HepG2 (cell line): Measurements from ENCODE around the gene CD3G. TPM values are rescaled to one million over a fixed set of nuclear protein-coding genes. Genes with fewer than 3 reads are reported as not detected.

Experiments
- AGO1 ChIP-seq: fragments of 200-400 bp; formaldehyde crosslinking; IDR thresholded peaks from 2 replicates; pipeline ENCODE4 v1.6.1; 2017; ENCODE audit warnings: mild to moderate bottlenecking, low read depth, low read length, moderate library complexity; ENCODE audit not compliant: poor library complexity, severe bottlenecking
- CCDC6 ChIP-seq: sonication (generic); formaldehyde crosslinking; IDR thresholded peaks from 2 replicates; pipeline ENCODE4 v1.8.1; 2022; ENCODE audit warnings: mild to moderate bottlenecking, missing genetic modification reagents, moderate library complexity
- CEBPG ChIP-seq: IDR thresholded peaks from 2 replicates; pipeline ENCODE4 v1.6.1; 2016
- EED ChIP-seq: sonication (generic); formaldehyde crosslinking; IDR thresholded peaks from 2 replicates; pipeline ENCODE4 v1.5.0; 2020; ENCODE audit warnings: mild to moderate bottlenecking, missing genetic modification reagents
- EHMT2 ChIP-seq: fragments of 200-600 bp; sonication (generic); IDR thresholded peaks from 2 replicates; pipeline ENCODE4 v1.7.0; 2017; ENCODE audit warnings: antibody characterized with exemption, low read depth, low read length, borderline replicate concordance
- EP300 ChIP-seq, 3 experiments: sonication (generic) in 1 of 3; formaldehyde crosslinking in 1 of 3; IDR thresholded peaks; 2 replicates each; pipeline versions ENCODE4 v1.5.1 to v1.6.1; 2011 to 2020; ENCODE audit warnings: low read depth in 2 of 3, low read length in 2 of 3, borderline replicate concordance in 1 of 3, improper control_type of control experiment in 1 of 3, mild to moderate bottlenecking in 1 of 3, missing genetic modification reagents in 1 of 3, moderate library complexity in 1 of 3
- ERF ChIP-seq: IDR thresholded peaks from 2 replicates; pipeline ENCODE4 v1.6.1; 2018; ENCODE audit warnings: missing biosample characterization, missing genetic modification reagents
- RAD21 ChIP-seq: fragments of 450-650 bp; formaldehyde crosslinking; IDR thresholded peaks from 2 replicates; pipeline ENCODE4 v1.5.0; 2020; ENCODE audit warnings: mild to moderate bottlenecking
- TAF15 ChIP-seq: fragments of 200-400 bp; formaldehyde crosslinking; IDR thresholded peaks from one replicate; pipeline ENCODE4 v1.6.1; 2018; ENCODE audit warnings: mild to moderate bottlenecking, low read depth, low read length; ENCODE audit not compliant: poor library complexity, severe bottlenecking
- ZBTB7A ChIP-seq: sonication (generic); formaldehyde crosslinking; IDR thresholded peaks from 2 replicates; pipeline ENCODE4 v1.8.0; 2022; ENCODE audit warnings: mild to moderate bottlenecking, missing genetic modification reagents
- ZNF292 ChIP-seq: sonication (generic); formaldehyde crosslinking; IDR thresholded peaks from 2 replicates; pipeline ENCODE4 v1.8.1; 2022; ENCODE audit warnings: mild to moderate bottlenecking, low read depth, missing genetic modification reagents, borderline replicate concordance
- ZNF30 ChIP-seq: sonication (generic); formaldehyde crosslinking; IDR thresholded peaks from 2 replicates; pipeline ENCODE4 v1.5.0; 2020; ENCODE audit warnings: mild to moderate bottlenecking, missing genetic modification reagents
- ZNF670 ChIP-seq: sonication (generic); formaldehyde crosslinking; IDR thresholded peaks from 2 replicates; pipeline ENCODE4 v1.8.0; 2022; ENCODE audit warnings: mild to moderate bottlenecking, missing genetic modification reagents, borderline replicate concordance
- ZNF781 ChIP-seq: sonication (generic); formaldehyde crosslinking; IDR thresholded peaks from 2 replicates; pipeline ENCODE4 v1.5.1; 2020; ENCODE audit warnings: borderline replicate concordance, mild to moderate bottlenecking, missing genetic modification reagents; ENCODE audit errors: not compliant biosample characterization
- ZNF839 ChIP-seq: sonication (generic); formaldehyde crosslinking; IDR thresholded peaks from 2 replicates; pipeline ENCODE4 v1.4.0; 2020; ENCODE audit warnings: missing genetic modification reagents, mild to moderate bottlenecking, borderline replicate concordance
- polyA plus RNA-seq, 8 experiments: library from polyadenylated mRNA; depleted of rRNA in 3 of 8; stranded (reverse) in 7 of 8; unstranded in 1 of 8; fragments of >200 nt; fragmentation: Illumina TruSeq in 4 of 8; extraction: Trizol in 4 of 8; gene quantifications; 2 replicates each; pipeline versions ENCODE4 v1.2.1 to v1.2.3, GENCODE V29; 2011 to 2016; ENCODE audit warnings: low read depth in 4 of 8, missing spikeins in 1 of 8, mixed read lengths in 1 of 8; ENCODE audit not compliant: insufficient read depth in 1 of 8
- total RNA-seq, 5 experiments: library from RNA; depleted of rRNA; stranded (reverse); fragments of >200 nt; fragmentation: Illumina TruSeq; extraction: Trizol; gene quantifications; 2 replicates each; pipeline ENCODE4 v1.2.3, GENCODE V29; 2016; ENCODE audit warnings: low read depth in 1 of 5
- TF ChIP-seq, protein P1 (sequence below): sonication (generic); formaldehyde crosslinking; IDR thresholded peaks from 2 replicates; pipeline ENCODE4 v1.4.0; 2020; ENCODE audit warnings: missing genetic modification reagents
- TF ChIP-seq, protein P2 (sequence below): IDR thresholded peaks from 2 replicates; pipeline ENCODE4 v1.6.1; 2016; ENCODE audit warnings: mild to moderate bottlenecking
- TF ChIP-seq, protein P3 (sequence below): sonication (generic); formaldehyde crosslinking; IDR thresholded peaks from 2 replicates; pipeline ENCODE4 v1.4.0; 2020; ENCODE audit warnings: missing genetic modification reagents
- TF ChIP-seq, protein P4 (sequence below): IDR thresholded peaks from 2 replicates; pipeline ENCODE4 v1.6.1; 2018; ENCODE audit warnings: missing genetic modification reagents
- TF ChIP-seq, protein P5 (sequence below): IDR thresholded peaks from 2 replicates; pipeline ENCODE4 v1.4.0; 2020; ENCODE audit warnings: mild to moderate bottlenecking, missing genetic modification reagents

Gene CD3G
- total and polyA plus RNA-seq, 2 of the 13 experiments (the other 11 are each of a cell fraction or from before 2014, with no cell fraction given) = not detected

DNA sequence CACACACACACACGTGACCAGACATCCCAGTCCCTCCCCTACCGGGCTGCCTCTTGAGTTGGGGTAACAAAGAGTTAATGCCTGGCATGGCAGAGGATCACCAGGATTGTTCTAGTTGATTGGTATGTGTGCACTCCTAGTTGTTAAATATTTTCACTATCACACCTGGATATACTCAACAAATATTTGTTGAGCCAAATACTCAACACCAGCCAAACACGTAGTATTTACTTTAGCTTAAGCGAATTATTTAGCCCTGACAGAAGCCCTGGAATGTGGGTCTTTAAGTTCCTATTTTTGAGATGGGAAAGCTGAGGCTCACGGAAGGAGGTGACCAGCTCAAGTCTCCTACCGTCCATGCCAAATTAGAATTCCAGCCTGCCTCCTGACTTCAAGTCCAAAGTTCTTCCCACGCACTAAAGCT lies 29.1 kb upstream of the CD3G start (continued):
- TF ChIP-seq, protein P1, sequence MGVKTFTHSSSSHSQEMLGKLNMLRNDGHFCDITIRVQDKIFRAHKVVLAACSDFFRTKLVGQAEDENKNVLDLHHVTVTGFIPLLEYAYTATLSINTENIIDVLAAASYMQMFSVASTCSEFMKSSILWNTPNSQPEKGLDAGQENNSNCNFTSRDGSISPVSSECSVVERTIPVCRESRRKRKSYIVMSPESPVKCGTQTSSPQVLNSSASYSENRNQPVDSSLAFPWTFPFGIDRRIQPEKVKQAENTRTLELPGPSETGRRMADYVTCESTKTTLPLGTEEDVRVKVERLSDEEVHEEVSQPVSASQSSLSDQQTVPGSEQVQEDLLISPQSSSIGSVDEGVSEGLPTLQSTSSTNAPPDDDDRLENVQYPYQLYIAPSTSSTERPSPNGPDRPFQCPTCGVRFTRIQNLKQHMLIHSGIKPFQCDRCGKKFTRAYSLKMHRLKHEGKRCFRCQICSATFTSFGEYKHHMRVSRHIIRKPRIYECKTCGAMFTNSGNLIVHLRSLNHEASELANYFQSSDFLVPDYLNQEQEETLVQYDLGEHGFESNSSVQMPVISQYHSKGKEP (CRISPR knock-in tag) = no peak
- TF ChIP-seq ZNF292 (CRISPR knock-in tag) (no peak), CCDC6 (CRISPR knock-in tag) (no peak), TAF15 (no peak), ZBTB7A (CRISPR knock-in tag) (no peak), RAD21 (CRISPR knock-in tag) (no peak), ZNF30 (CRISPR knock-in tag) (no peak), ZNF781 (CRISPR knock-in tag) (no peak), CEBPG (CRISPR knock-in tag) (no peak), AGO1 (no peak), ERF (CRISPR knock-in tag) (no peak), EP300 (IDR thresholded peaks at IDR 0.05; ENCODE audit: low read depth in 2 of 2, low read length in 2 of 2) (no peak), EP300 (CRISPR knock-in tag; IDR thresholded peaks at IDR 0.05; ENCODE audit: borderline replicate concordance) (no peak), ZNF670 (CRISPR knock-in tag) (no peak), EED (CRISPR knock-in tag) (no peak), ZNF839 (CRISPR knock-in tag) (no peak), EHMT2 (no peak)
- TF ChIP-seq, protein P2, sequence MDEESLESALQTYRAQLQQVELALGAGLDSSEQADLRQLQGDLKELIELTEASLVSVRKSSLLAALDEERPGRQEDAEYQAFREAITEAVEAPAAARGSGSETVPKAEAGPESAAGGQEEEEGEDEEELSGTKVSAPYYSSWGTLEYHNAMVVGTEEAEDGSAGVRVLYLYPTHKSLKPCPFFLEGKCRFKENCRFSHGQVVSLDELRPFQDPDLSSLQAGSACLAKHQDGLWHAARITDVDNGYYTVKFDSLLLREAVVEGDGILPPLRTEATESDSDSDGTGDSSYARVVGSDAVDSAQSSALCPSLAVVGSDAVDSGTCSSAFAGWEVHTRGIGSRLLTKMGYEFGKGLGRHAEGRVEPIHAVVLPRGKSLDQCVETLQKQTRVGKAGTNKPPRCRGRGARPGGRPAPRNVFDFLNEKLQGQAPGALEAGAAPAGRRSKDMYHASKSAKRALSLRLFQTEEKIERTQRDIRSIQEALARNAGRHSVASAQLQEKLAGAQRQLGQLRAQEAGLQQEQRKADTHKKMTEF = no peak
- TF ChIP-seq, protein P3, sequence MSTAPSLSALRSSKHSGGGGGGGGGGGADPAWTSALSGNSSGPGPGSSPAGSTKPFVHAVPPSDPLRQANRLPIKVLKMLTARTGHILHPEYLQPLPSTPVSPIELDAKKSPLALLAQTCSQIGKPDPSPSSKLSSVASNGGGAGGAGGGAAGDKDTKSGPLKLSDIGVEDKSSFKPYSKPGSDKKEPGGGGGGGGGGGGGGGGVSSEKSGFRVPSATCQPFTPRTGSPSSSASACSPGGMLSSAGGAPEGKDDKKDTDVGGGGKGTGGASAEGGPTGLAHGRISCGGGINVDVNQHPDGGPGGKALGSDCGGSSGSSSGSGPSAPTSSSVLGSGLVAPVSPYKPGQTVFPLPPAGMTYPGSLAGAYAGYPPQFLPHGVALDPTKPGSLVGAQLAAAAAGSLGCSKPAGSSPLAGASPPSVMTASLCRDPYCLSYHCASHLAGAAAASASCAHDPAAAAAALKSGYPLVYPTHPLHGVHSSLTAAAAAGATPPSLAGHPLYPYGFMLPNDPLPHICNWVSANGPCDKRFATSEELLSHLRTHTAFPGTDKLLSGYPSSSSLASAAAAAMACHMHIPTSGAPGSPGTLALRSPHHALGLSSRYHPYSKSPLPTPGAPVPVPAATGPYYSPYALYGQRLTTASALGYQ = peak; percentile 78; the same call in 1 of the 2 replicates
- TF ChIP-seq, protein P4, sequence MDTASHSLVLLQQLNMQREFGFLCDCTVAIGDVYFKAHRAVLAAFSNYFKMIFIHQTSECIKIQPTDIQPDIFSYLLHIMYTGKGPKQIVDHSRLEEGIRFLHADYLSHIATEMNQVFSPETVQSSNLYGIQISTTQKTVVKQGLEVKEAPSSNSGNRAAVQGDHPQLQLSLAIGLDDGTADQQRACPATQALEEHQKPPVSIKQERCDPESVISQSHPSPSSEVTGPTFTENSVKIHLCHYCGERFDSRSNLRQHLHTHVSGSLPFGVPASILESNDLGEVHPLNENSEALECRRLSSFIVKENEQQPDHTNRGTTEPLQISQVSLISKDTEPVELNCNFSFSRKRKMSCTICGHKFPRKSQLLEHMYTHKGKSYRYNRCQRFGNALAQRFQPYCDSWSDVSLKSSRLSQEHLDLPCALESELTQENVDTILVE = no peak
- TF ChIP-seq, protein P5, sequence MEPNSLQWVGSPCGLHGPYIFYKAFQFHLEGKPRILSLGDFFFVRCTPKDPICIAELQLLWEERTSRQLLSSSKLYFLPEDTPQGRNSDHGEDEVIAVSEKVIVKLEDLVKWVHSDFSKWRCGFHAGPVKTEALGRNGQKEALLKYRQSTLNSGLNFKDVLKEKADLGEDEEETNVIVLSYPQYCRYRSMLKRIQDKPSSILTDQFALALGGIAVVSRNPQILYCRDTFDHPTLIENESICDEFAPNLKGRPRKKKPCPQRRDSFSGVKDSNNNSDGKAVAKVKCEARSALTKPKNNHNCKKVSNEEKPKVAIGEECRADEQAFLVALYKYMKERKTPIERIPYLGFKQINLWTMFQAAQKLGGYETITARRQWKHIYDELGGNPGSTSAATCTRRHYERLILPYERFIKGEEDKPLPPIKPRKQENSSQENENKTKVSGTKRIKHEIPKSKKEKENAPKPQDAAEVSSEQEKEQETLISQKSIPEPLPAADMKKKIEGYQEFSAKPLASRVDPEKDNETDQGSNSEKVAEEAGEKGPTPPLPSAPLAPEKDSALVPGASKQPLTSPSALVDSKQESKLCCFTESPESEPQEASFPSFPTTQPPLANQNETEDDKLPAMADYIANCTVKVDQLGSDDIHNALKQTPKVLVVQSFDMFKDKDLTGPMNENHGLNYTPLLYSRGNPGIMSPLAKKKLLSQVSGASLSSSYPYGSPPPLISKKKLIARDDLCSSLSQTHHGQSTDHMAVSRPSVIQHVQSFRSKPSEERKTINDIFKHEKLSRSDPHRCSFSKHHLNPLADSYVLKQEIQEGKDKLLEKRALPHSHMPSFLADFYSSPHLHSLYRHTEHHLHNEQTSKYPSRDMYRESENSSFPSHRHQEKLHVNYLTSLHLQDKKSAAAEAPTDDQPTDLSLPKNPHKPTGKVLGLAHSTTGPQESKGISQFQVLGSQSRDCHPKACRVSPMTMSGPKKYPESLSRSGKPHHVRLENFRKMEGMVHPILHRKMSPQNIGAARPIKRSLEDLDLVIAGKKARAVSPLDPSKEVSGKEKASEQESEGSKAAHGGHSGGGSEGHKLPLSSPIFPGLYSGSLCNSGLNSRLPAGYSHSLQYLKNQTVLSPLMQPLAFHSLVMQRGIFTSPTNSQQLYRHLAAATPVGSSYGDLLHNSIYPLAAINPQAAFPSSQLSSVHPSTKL (CRISPR knock-in tag) = peak; percentile 34; the same call in 1 of the 2 replicates
